ENCODE results near the gene PPP1CA. TPM values are rescaled to one million over a fixed set of nuclear protein-coding genes. Genes with fewer than 3 reads are reported as not detected.

Gene PPP1CA
- total RNA-seq, 1 donor from 2014 or later, result 145 TPM

- peaks cover 32% of the 10 kb centered on the region for H3K4me1 Mint-ChIP-seq (ENCODE audit: low read depth)
- peak overlapping the region; percentile 75 for H3K4me3 Mint-ChIP-seq (ENCODE audit: low read depth)
- H3K27me3 Mint-ChIP-seq, result peaks cover 14% of the 10 kb centered on the region
- no peak overlapping the region for H3K27ac Mint-ChIP-seq
- peak; percentile 36 for DNase-seq (ENCODE audit: low spot score, unreplicated experiment)
- no peaks in the 10 kb centered on the region for H3K9me3 Mint-ChIP-seq (ENCODE audit: low read depth)
- TF ChIP-seq CTCF (IDR thresholded peaks at IDR 0.05; ENCODE audit: unreplicated experiment), result no peak
- H3K36me3 Mint-ChIP-seq (ENCODE audit: insufficient read depth), result no peaks in the 10 kb centered on the region
These were observed 29.2 kb downstream of the PPP1CA start for GRCh38 chr11:67372321-67372992.

GRCh38 chr11:67371911-67372320, 29.7 kb downstream of the PPP1CA start:
- Mint-ChIP-seq H3K9me3 (ENCODE audit: low read depth) (no peaks in the 10 kb centered on the region), H3K27ac (peak overlapping the region; percentile 82), H3K4me3 (ENCODE audit: low read depth) (peak overlapping the region; percentile 75), H3K4me1 (ENCODE audit: low read depth) (peaks cover 32% of the 10 kb centered on the region), H3K27me3 (peaks cover 12% of the 10 kb centered on the region), H3K36me3 (ENCODE audit: insufficient read depth) (no peaks in the 10 kb centered on the region)
- DNase-seq (ENCODE audit: low spot score, unreplicated experiment), result no peak
- TF ChIP-seq CTCF (IDR thresholded peaks at IDR 0.05; ENCODE audit: unreplicated experiment), result no peak

- H3K27me3 Mint-ChIP-seq, result peaks cover 6% of the 10 kb centered on the region
- H3K9me3 Mint-ChIP-seq (ENCODE audit: low read depth), result no peaks in the 10 kb centered on the region
- H3K4me1 Mint-ChIP-seq (ENCODE audit: low read depth), result peaks cover 32% of the 10 kb centered on the region
- peak; percentile 55 for TF ChIP-seq CTCF (IDR thresholded peaks at IDR 0.05; ENCODE audit: unreplicated experiment)
- H3K4me3 Mint-ChIP-seq (ENCODE audit: low read depth), result peak overlapping the region; percentile 75
- H3K36me3 Mint-ChIP-seq (ENCODE audit: insufficient read depth), result no peaks in the 10 kb centered on the region
- H3K27ac Mint-ChIP-seq, result peak overlapping the region; percentile 82
- no peak for DNase-seq (ENCODE audit: low spot score, unreplicated experiment)
These were observed 30.3 kb downstream of the PPP1CA start for GRCh38 chr11:67371189-67371910.

- H3K4me3 Mint-ChIP-seq (ENCODE audit: low read depth), result no peak overlapping the region
- H3K9me3 Mint-ChIP-seq (ENCODE audit: low read depth), result no peaks in the 10 kb centered on the region
- peaks cover 32% of the 10 kb centered on the region for H3K4me1 Mint-ChIP-seq (ENCODE audit: low read depth)
- H3K27ac Mint-ChIP-seq, result no peak overlapping the region
- H3K27me3 Mint-ChIP-seq, result peaks cover 3% of the 10 kb centered on the region
- no peak for DNase-seq (ENCODE audit: low spot score, unreplicated experiment)
- no peak for TF ChIP-seq CTCF (IDR thresholded peaks at IDR 0.05; ENCODE audit: unreplicated experiment)
- peaks cover 2% of the 10 kb centered on the region for H3K36me3 Mint-ChIP-seq (ENCODE audit: insufficient read depth)
These were observed 31.1 kb downstream of the PPP1CA start for GRCh38 chr11:67370351-67371076.

- DNase-seq (ENCODE audit: low spot score, unreplicated experiment), result no peak
- TF ChIP-seq CTCF (IDR thresholded peaks at IDR 0.05; ENCODE audit: unreplicated experiment), result no peak
- Mint-ChIP-seq H3K27me3 (peaks cover 3% of the 10 kb centered on the region), H3K9me3 (ENCODE audit: low read depth) (no peaks in the 10 kb centered on the region), H3K4me1 (ENCODE audit: low read depth) (peaks cover 29% of the 10 kb centered on the region), H3K36me3 (ENCODE audit: insufficient read depth) (peaks cover 5% of the 10 kb centered on the region), H3K4me3 (ENCODE audit: low read depth) (no peak overlapping the region), H3K27ac (no peak overlapping the region)
These were observed 31.8 kb downstream of the PPP1CA start for GRCh38 chr11:67369801-67370284.

Data from progenitor cell of endocrine pancreas (in vitro differentiated cells).